Suprapubic skin (tissue), 4 donors: Measurements from ENCODE around the gene MIPEP.

Experiments used
- EP300 ChIP-seq: sonication (generic); formaldehyde crosslinking; IDR thresholded peaks from one replicate; pipeline ENCODE4 v1.6.1; 2017; ENCODE audit warnings: antibody characterized with exemption
- POLR2A ChIP-seq, 2 donors: fragments of 450-650 bp; IDR thresholded peaks; one replicate each; pipeline ENCODE4 v1.6.1; 2017; ENCODE audit warnings: antibody characterized with exemption in 2 of 2, mild to moderate bottlenecking in 2 of 2, moderate library complexity in 2 of 2
- POLR2AphosphoS5 ChIP-seq, 3 donors: sonication (generic); formaldehyde crosslinking; IDR thresholded peaks; one replicate each; pipeline ENCODE4 v1.6.1; 2017; ENCODE audit warnings: antibody characterized with exemption in 3 of 3
- TF ChIP-seq, protein P1 (sequence below), 2 donors: fragments of 200-600 bp in 1 of 2; fragments of 450-650 bp in 1 of 2; sonication (generic) in 1 of 2; IDR thresholded peaks; one replicate each; pipeline ENCODE4 v1.5.1; 2016 to 2019; ENCODE audit warnings: antibody characterized with exemption in 2 of 2, mild to moderate bottlenecking in 1 of 2, moderate library complexity in 1 of 2

DNA sequence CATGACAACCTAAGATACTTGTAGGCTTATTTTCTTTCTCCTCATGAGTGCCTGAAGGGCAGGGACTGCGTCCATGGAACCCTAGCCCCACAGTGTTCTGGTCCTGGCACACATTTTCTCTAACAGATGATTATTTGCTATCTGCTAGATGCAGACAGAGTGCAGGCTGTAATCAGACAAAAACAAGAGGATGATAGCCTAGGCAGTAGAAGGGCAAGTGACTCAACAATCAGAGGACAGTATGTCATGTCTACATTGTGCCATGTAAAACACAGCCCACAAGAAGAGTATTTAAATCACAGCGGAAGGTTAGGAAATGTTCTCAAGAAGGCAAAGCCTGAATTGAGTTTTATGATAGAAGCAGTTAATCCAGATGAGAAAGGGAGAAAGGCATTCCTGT, 29.3 kb downstream of the MIPEP start:
- TF ChIP-seq POLR2A (IDR thresholded peaks at IDR 0.05): no peak
- TF ChIP-seq, protein P1, sequence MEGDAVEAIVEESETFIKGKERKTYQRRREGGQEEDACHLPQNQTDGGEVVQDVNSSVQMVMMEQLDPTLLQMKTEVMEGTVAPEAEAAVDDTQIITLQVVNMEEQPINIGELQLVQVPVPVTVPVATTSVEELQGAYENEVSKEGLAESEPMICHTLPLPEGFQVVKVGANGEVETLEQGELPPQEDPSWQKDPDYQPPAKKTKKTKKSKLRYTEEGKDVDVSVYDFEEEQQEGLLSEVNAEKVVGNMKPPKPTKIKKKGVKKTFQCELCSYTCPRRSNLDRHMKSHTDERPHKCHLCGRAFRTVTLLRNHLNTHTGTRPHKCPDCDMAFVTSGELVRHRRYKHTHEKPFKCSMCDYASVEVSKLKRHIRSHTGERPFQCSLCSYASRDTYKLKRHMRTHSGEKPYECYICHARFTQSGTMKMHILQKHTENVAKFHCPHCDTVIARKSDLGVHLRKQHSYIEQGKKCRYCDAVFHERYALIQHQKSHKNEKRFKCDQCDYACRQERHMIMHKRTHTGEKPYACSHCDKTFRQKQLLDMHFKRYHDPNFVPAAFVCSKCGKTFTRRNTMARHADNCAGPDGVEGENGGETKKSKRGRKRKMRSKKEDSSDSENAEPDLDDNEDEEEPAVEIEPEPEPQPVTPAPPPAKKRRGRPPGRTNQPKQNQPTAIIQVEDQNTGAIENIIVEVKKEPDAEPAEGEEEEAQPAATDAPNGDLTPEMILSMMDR (IDR thresholded peaks at IDR 0.05): no peak
- TF ChIP-seq EP300: no peak
- no peak for TF ChIP-seq POLR2AphosphoS5 (IDR thresholded peaks at IDR 0.05)
